Fibroblast of mammary gland (primary cell): Measurements from ENCODE around the gene ZNF318.

ENCODE experiments used
- DNase-seq: peaks from one replicate; pipeline ENCODE4 v3.0.0-alpha.2; 2010; ENCODE audit warnings: low read depth
- H3K4me3 ChIP-seq: 2 replicates; pipeline ENCODE4 v1.5.1; 2011; ENCODE audit warnings: low read depth, mild to moderate bottlenecking, low read length, moderate library complexity; ENCODE audit not compliant: control insufficient read depth
- CTCF ChIP-seq: conservative IDR thresholded peaks from 2 replicates; pipeline ENCODE4 v1.5.1; 2011; ENCODE audit warnings: low read depth, low read length, inconsistent platforms; ENCODE audit not compliant: control insufficient read depth, insufficient read depth

Gene ZNF318

GRCh38 chr6:43299338-43300293, 69.8 kb downstream of the ZNF318 start:
- H3K4me3 ChIP-seq: no peak overlapping the region
- TF ChIP-seq CTCF: no peak
- DNase-seq: no peak

- H3K4me3 ChIP-seq: no peak overlapping the region
- no peak for DNase-seq
- TF ChIP-seq CTCF: no peak
Observed at GRCh38 chr6:43298565-43299337, 70.7 kb downstream of the ZNF318 start.

GRCh38 chr6:43297644-43298564, 71.5 kb downstream of the ZNF318 start, which contains the start of gene SLC22A7:
SLC22A7 (plus strand) TSS chr6:43298260; CDS start chr6:43298359, 99 bp downstream.
- peak; percentile 8 for DNase-seq
- no peak within 1 kb of the TSS for H3K4me3 ChIP-seq
- TF ChIP-seq CTCF: no peak

DNA sequence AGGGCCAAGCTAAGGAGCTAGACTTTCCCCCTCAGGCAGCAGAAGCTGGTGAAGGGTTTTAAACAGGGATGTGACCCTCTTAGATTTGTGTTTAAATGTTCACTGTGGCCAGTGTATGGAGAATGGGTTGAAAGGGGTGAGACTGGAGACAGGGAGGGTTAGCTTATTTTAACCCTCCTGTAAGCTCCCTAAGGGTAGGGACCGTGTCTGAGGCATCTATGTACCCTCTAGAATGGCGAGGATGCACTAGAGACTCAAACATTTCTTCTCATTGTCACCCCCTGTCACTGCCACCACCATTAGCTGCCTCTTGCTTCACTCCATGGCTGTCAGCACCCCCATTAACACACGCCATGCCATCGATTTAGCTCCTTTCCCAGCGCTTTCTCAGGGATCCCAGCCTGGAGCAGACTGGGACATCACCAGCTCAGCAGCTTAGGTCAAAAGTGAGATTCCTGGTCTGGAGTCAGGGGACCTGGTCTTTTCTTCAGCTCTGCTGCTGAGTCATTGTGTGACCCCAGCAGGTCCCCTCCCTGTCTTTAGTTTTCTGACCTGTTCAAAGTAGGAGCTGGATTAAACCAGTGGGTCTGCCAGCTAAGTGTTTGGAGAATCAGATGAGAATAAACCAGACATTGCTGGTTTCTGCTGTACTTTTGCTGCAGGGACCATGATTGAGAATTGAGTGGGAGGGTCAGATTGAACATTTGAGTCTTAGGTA, 72.5 kb downstream of the ZNF318 start:
- no peak for TF ChIP-seq CTCF
- DNase-seq: no peak
- H3K4me3 ChIP-seq: no peak overlapping the region

- TF ChIP-seq CTCF: no peak
- no peak overlapping the region for H3K4me3 ChIP-seq
- no peak for DNase-seq
Observed at GRCh38 chr6:43295456-43295855, 74.0 kb downstream of the ZNF318 start.

GRCh38 chr6:43294536-43294935, 74.9 kb downstream of the ZNF318 start:
- TF ChIP-seq CTCF: no peak
- no peak for DNase-seq
- no peak overlapping the region for H3K4me3 ChIP-seq
